Transverse colon (tissue), 4 donors: ENCODE measurements around the gene SDK1. TPM values are rescaled to one million over a fixed set of nuclear protein-coding genes. Genes with fewer than 3 reads are reported as not detected.
A peak's percentile ranks its signal among the peaks of the same experiment; 100 is the strongest.

ENCODE experiments used
- DNase-seq: peaks from one replicate; pipeline ENCODE4 v3.0.0-alpha.2; 2019
- H3K27ac ChIP-seq, 4 donors: fragments of 200-600 bp; sonication (generic); 2 replicates each; pipeline ENCODE4 v1.5.1; 2016 to 2018; ENCODE audit warnings: inconsistent platforms in 4 of 4
- H3K27me3 ChIP-seq: fragments of 200-600 bp; sonication (generic); 2 replicates; pipeline ENCODE4 v1.5.1; 2017; ENCODE audit warnings: inconsistent platforms
- H3K36me3 ChIP-seq, 4 donors: fragments of 200-600 bp; sonication (generic); 2 replicates each; pipeline ENCODE4 v1.5.1; 2017 to 2019; ENCODE audit warnings: inconsistent platforms in 4 of 4
- H3K4me1 ChIP-seq, 4 donors: fragments of 200-600 bp; sonication (generic); 2 replicates each; pipeline ENCODE4 v1.5.1; 2017 to 2020; ENCODE audit warnings: inconsistent platforms in 4 of 4
- H3K4me3 ChIP-seq, 4 donors: fragments of 200-600 bp; sonication (generic); 1 replicate in 1 of 4; 2 replicates in 3 of 4; pipeline versions ENCODE4 v1.5.1 to v1.6.1; 2017 to 2019; ENCODE audit warnings: inconsistent platforms in 4 of 4
- H3K9me3 ChIP-seq, 2 donors: fragments of 200-600 bp; sonication (generic); 2 replicates each; pipeline ENCODE4 v1.5.1; 2017 to 2019; ENCODE audit warnings: inconsistent platforms in 2 of 2
- CTCF ChIP-seq, 5 experiments: fragments of 200-600 bp in 3 of 5; fragments of 450-650 bp in 2 of 5; sonication (generic) in 3 of 5; IDR thresholded peaks; 1 replicate in 2 of 5; 2 replicates in 3 of 5; pipeline ENCODE4 v1.5.1; 2016 to 2017; ENCODE audit warnings: antibody characterized with exemption in 5 of 5, inconsistent platforms in 3 of 5, mild to moderate bottlenecking in 2 of 5, moderate library complexity in 1 of 5
- EP300 ChIP-seq: sonication (generic); formaldehyde crosslinking; IDR thresholded peaks from one replicate; pipeline ENCODE4 v1.6.1; 2017; ENCODE audit warnings: antibody characterized with exemption, low read depth
- POLR2A ChIP-seq: fragments of 450-650 bp; IDR thresholded peaks from one replicate; pipeline ENCODE4 v1.6.1; 2016; ENCODE audit warnings: antibody characterized with exemption, mild to moderate bottlenecking, moderate library complexity
- POLR2AphosphoS5 ChIP-seq, 3 donors: sonication (generic); formaldehyde crosslinking; IDR thresholded peaks; one replicate each; pipeline ENCODE4 v1.6.1; 2016; ENCODE audit warnings: antibody characterized with exemption in 3 of 3
- WGBS, 2 donors: methylation state at CpG; one replicate each; pipeline ENCODE4 v1.1.5; 2018; ENCODE audit warnings: low coverage in 1 of 2; 5-methylcytosine and 5-hydroxymethylcytosine counted together
- in situ Hi-C, 4 donors: fragments of 200-750 bp; cut with MboI; loops; one replicate each; pipeline versions ENCODE4 v1.15.0 to v1.15.1; 2017; ENCODE audit warnings: low sequenced_read_pairs in 3 of 4, low pct_ligation_motif_present in 1 of 4, low pct_unique_long_range_greater_than_20kb in 1 of 4
- intact Hi-C: fragments of 100-400 bp; cut with DNase I; formaldehyde crosslinking; loops from one replicate; pipeline ENCODE4 v1.15.1; 2023; ENCODE audit warnings: low total_unique reads
- total RNA-seq, 4 donors: library from RNA; depleted of rRNA; stranded (reverse); fragments of >200 nt; gene quantifications; one replicate each; pipeline ENCODE4 v1.1.0, GENCODE V29; 2016

SDK1 gene
- total RNA-seq, 4 donors from 2014 or later: 4.0 to 8.6 (median 5.4) TPM

- Histone ChIP-seq H3K4me3 (no peak overlapping the region), H3K27me3 (no peaks in the 10 kb centered on the region), H3K27ac (peak overlapping the region in 1 of 4 donors; percentile 12), H3K36me3 (no peaks in the 10 kb centered on the region), H3K9me3 (no peaks in the 10 kb centered on the region), H3K4me1 (no peaks in the 10 kb centered on the region)
- in situ Hi-C loops: no loop called here
- WGBS, 2 donors: 76 to 83% methylated on average over 1 to 7 of the region's 7 CpGs
- intact Hi-C loops: no loop called here
- TF ChIP-seq EP300: no peak
- peak in 1 of 3 donors; percentile 29 for TF ChIP-seq POLR2AphosphoS5 (IDR thresholded peaks at IDR 0.05)
- DNase-seq: no peak
These were observed 18.6 kb upstream of the SDK1 start for GRCh38 chr7:3282457-3282856.

GRCh38 chr7:3283130-3283704, 17.8 kb upstream of the SDK1 start:
- DNase-seq: no peak
- Histone ChIP-seq H3K4me3 (no peak overlapping the region), H3K36me3 (no peaks in the 10 kb centered on the region), H3K9me3 (no peaks in the 10 kb centered on the region), H3K4me1 (no peaks in the 10 kb centered on the region), H3K27me3 (no peaks in the 10 kb centered on the region), H3K27ac (peak overlapping the region in 1 of 4 donors; percentile 12)
- TF ChIP-seq POLR2A (no peak), CTCF (IDR thresholded peaks at IDR 0.05) (no peak), POLR2AphosphoS5 (IDR thresholded peaks at IDR 0.05) (no peak), EP300 (no peak)
- in situ Hi-C loops (no loop called here), intact Hi-C loops (no loop called here)
- 57 to 73% methylated on average over 2 to 5 of the region's 5 CpGs for WGBS, 2 donors

GRCh38 chr7:3285652-3286051, 15.4 kb upstream of the SDK1 start:
- no peak for DNase-seq
- no peaks in the 10 kb centered on the region for H3K36me3 ChIP-seq
- H3K4me1 ChIP-seq: no peaks in the 10 kb centered on the region
- no peak for TF ChIP-seq POLR2AphosphoS5 (IDR thresholded peaks at IDR 0.05)
- TF ChIP-seq EP300: no peak
- TF ChIP-seq CTCF (IDR thresholded peaks at IDR 0.05): no peak
- no peak for TF ChIP-seq POLR2A
- in situ Hi-C loops: no loop called here
- WGBS, 2 donors: 82 to 85% methylated on average over 2 to 10 of the region's 10 CpGs
- H3K4me3 ChIP-seq: no peak overlapping the region
- no peaks in the 10 kb centered on the region for H3K27me3 ChIP-seq
- H3K27ac ChIP-seq: no peak overlapping the region
- intact Hi-C loops: no loop called here
- H3K9me3 ChIP-seq: no peaks in the 10 kb centered on the region

GRCh38 chr7:3289996-3290395, 11.1 kb upstream of the SDK1 start:
- Histone ChIP-seq H3K36me3 (no peaks in the 10 kb centered on the region), H3K4me3 (no peak overlapping the region), H3K27me3 (no peaks in the 10 kb centered on the region), H3K27ac (no peak overlapping the region), H3K4me1 (no peaks in the 10 kb centered on the region), H3K9me3 (no peaks in the 10 kb centered on the region)
- WGBS, 2 donors: 74 to 86% methylated on average over 1 to 2 of the region's 2 CpGs
- TF ChIP-seq POLR2AphosphoS5 (IDR thresholded peaks at IDR 0.05) (no peak), EP300 (no peak), POLR2A (no peak), CTCF (IDR thresholded peaks at IDR 0.05) (no peak)
- DNase-seq: no peak
- intact Hi-C loops (no loop called here), in situ Hi-C loops (no loop called here)

- intact Hi-C loops: no loop called here
- Histone ChIP-seq H3K4me3 (no peak overlapping the region), H3K9me3 (no peaks in the 10 kb centered on the region), H3K27me3 (no peaks in the 10 kb centered on the region), H3K27ac (no peak overlapping the region), H3K36me3 (no peaks in the 10 kb centered on the region), H3K4me1 (no peaks in the 10 kb centered on the region)
- no peak for DNase-seq
- 68 to 76% methylated on average over 6 to 7 of the region's 7 CpGs for WGBS, 2 donors
- in situ Hi-C loops: no loop called here
- no peak for TF ChIP-seq EP300
- TF ChIP-seq CTCF (IDR thresholded peaks at IDR 0.05): no peak
- TF ChIP-seq POLR2A: no peak
- TF ChIP-seq POLR2AphosphoS5 (IDR thresholded peaks at IDR 0.05): no peak
These were observed 8.4 kb upstream of the SDK1 start for GRCh38 chr7:3292694-3293093.
